Measurements from ENCODE around the gene WDR18.

DNA sequence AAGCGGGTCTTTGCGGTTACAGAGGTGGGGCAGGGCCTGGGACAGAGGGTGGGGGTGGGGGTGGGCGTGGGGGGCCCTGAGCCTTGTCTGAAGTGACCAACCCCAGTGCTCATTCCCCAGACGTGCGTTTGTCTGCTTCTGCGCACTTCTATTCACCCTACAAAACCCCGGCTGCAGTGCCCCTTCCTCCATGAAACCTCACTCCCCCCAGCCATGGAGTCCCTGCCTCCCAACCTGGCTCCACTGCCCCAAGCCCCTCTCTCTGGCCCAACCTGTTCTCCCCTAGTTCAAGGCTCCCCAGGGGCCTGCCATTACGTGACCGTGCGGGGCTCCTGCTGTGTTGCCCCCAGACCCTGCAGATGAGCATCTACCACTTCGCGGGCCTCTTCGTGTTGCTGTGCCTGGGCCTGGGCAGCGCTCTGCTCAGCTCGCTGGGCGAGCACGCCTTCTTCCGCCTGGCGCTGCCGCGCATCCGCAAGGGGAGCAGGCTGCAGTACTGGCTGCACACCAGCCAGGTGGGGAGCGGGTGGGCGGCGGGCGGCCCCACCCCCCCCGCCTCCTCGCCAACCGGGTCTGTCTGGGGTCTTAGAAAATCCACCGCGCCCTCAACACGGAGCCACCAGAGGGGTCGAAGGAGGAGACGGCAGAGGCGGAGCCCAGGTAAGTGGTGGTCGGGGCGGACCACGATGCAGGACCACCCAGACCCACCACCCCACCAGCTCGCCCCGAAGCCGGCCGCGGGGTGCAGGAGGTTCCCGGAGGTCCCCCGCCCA is 24.3 kb downstream of the WDR18 start:
- TF ChIP-seq GATA3 (IDR thresholded peaks at IDR 0.05; ENCODE audit: low read depth, low read length) (no peak), GATA2 (IDR thresholded peaks at IDR 0.05; ENCODE audit: low read depth, low read length) (no peak)

Measured in SH-SY5Y (cell line).